Thoracic aorta (tissue), 2 donors: ENCODE data around the gene BCAR3. TPM values are rescaled to one million over a fixed set of nuclear protein-coding genes. Genes with fewer than 3 reads are reported as not detected.

Source experiments
- ATAC-seq: fragments of 150-250 bp; one replicate; pipeline ENCODE4 v1.8.0; 2017; ENCODE audit warnings: low read depth; ENCODE audit not compliant: insufficient number of reproducible peaks, low FRiP score
- DNase-seq: peaks from one replicate; pipeline ENCODE4 v3.0.0-alpha.2; 2020; ENCODE audit warnings: low spot score
- H3K27ac ChIP-seq, 2 donors: fragments of 200-600 bp; sonication (generic); 1 replicate in 1 of 2; 2 replicates in 1 of 2; pipeline ENCODE4 v1.5.1; 2016; ENCODE audit warnings: mild to moderate bottlenecking in 2 of 2, moderate library complexity in 2 of 2
- H3K27me3 ChIP-seq: fragments of 200-600 bp; sonication (generic); replicated peaks from 2 replicates; pipeline ENCODE4 v1.6.0; 2016; ENCODE audit warnings: mild to moderate bottlenecking; ENCODE audit not compliant: insufficient read depth
- H3K36me3 ChIP-seq: fragments of 200-600 bp; sonication (generic); one replicate; pipeline ENCODE4 v1.5.1; 2016
- H3K4me1 ChIP-seq, 2 donors: fragments of 200-600 bp; sonication (generic); 1 replicate in 1 of 2; 2 replicates in 1 of 2; pipeline versions ENCODE4 v1.5.1 to v1.6.0; 2016; ENCODE audit warnings: low read depth in 2 of 2, mild to moderate bottlenecking in 1 of 2; ENCODE audit not compliant: control insufficient read depth in 1 of 2
- H3K4me3 ChIP-seq: fragments of 200-600 bp; sonication (generic); 2 replicates; pipeline ENCODE4 v1.5.1; 2016; ENCODE audit warnings: mild to moderate bottlenecking
- H3K9me3 ChIP-seq: fragments of 200-600 bp; sonication (generic); 2 replicates; pipeline ENCODE4 v1.5.1; 2016
- CTCF ChIP-seq: fragments of 200-600 bp; sonication (generic); IDR thresholded peaks from one replicate; pipeline ENCODE4 v1.5.1; 2019; ENCODE audit warnings: antibody characterized with exemption
- total RNA-seq, 2 donors: library from RNA; depleted of rRNA; stranded (reverse); fragments of >200 nt; gene quantifications; one replicate each; pipeline versions ENCODE4 v1.1.0 to v1.2.3, GENCODE V29; 2016

Gene BCAR3
- total RNA-seq, 2 donors from 2014 or later, result 26.7 to 36.3 TPM

GRCh38 chr1:93695411-93696005 is 13.9 kb upstream of the BCAR3 start:
- Histone ChIP-seq H3K36me3 (no peaks in the 10 kb centered on the region), H3K27ac (peak overlapping the region; percentile 80 to 88), H3K4me3 (no peak overlapping the region), H3K9me3 (no peaks in the 10 kb centered on the region), H3K4me1 (peaks cover 30 to 48% of the 10 kb centered on the region in 2 donors), H3K27me3 (no peaks in the 10 kb centered on the region)
- no peak for TF ChIP-seq CTCF
- DNase-seq, result no peak
- no peak for ATAC-seq

DNA sequence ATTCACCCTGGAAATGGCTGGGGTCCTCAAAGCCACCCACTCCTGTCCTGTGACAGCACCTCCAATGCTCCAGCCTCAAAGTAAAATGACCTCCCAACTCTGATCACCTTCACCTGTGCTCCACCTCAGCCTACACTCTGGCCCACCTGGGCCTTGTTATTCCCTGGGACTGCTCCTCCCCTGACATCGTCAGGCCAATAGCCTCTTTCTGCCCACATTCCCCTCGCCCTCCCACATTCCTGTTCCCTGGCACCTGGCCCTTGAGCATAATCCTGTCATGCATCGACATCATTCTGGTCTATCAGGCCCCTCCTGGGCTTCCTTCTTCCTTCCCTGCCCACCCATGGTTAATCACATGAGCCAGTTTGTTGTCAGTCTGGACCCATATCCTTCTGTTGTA is 13.2 kb upstream of the BCAR3 start:
- no peaks in the 10 kb centered on the region for H3K27me3 ChIP-seq
- peaks cover 30 to 48% of the 10 kb centered on the region in 2 donors for H3K4me1 ChIP-seq
- TF ChIP-seq CTCF, result no peak
- H3K4me3 ChIP-seq, result no peak overlapping the region
- no peak for ATAC-seq
- DNase-seq, result no peak
- H3K9me3 ChIP-seq, result no peaks in the 10 kb centered on the region
- peak overlapping the region; percentile 80 to 88 for H3K27ac ChIP-seq
- H3K36me3 ChIP-seq, result no peaks in the 10 kb centered on the region

GRCh38 chr1:93694039-93694438 is 12.4 kb upstream of the BCAR3 start:
- Histone ChIP-seq H3K27ac (peak overlapping the region; percentile 80 to 88), H3K4me1 (peaks cover 30 to 48% of the 10 kb centered on the region in 2 donors), H3K9me3 (no peaks in the 10 kb centered on the region), H3K27me3 (no peaks in the 10 kb centered on the region), H3K4me3 (no peak overlapping the region), H3K36me3 (no peaks in the 10 kb centered on the region)
- no peak for DNase-seq
- TF ChIP-seq CTCF, result no peak
- peak; percentile 63 for ATAC-seq

GRCh38 chr1:93692983-93693591 is 11.4 kb upstream of the BCAR3 start:
- Histone ChIP-seq H3K4me3 (peak overlapping the region; percentile 51), H3K9me3 (no peaks in the 10 kb centered on the region), H3K27me3 (no peaks in the 10 kb centered on the region), H3K27ac (peak overlapping the region; percentile 80 to 88), H3K4me1 (peaks cover 30 to 48% of the 10 kb centered on the region in 2 donors), H3K36me3 (no peaks in the 10 kb centered on the region)
- peak; percentile 74 for ATAC-seq
- no peak for TF ChIP-seq CTCF
- no peak for DNase-seq

GRCh38 chr1:93692451-93692861 is 10.8 kb upstream of the BCAR3 start:
- Histone ChIP-seq H3K4me1 (peaks cover 30 to 48% of the 10 kb centered on the region in 2 donors), H3K4me3 (peak overlapping the region; percentile 51), H3K9me3 (no peaks in the 10 kb centered on the region), H3K36me3 (no peaks in the 10 kb centered on the region), H3K27me3 (no peaks in the 10 kb centered on the region), H3K27ac (peak overlapping the region; percentile 80 to 88)
- ATAC-seq (no peak), DNase-seq (no peak)
- no peak for TF ChIP-seq CTCF
